Muscle layer of colon (tissue), 2 donors: ENCODE measurements around the gene HIPK3.

Source experiments
- H3K27ac ChIP-seq: one replicate; pipeline ENCODE4 v1.7.0; 2013; ENCODE audit warnings: low read depth, mild to moderate bottlenecking, low read length, moderate library complexity
- H3K27me3 ChIP-seq, 2 donors: one replicate each; pipeline ENCODE4 v1.7.0; 2013; ENCODE audit warnings: low read length in 2 of 2, mild to moderate bottlenecking in 2 of 2; ENCODE audit not compliant: insufficient read depth in 2 of 2, control insufficient read depth in 1 of 2
- H3K36me3 ChIP-seq: one replicate; pipeline ENCODE4 v1.7.0; 2013; ENCODE audit warnings: mild to moderate bottlenecking, low read length; ENCODE audit not compliant: insufficient read depth
- H3K4me1 ChIP-seq: one replicate; pipeline ENCODE4 v1.7.0; 2013; ENCODE audit warnings: mild to moderate bottlenecking, low read length; ENCODE audit not compliant: insufficient read depth
- H3K4me3 ChIP-seq, 2 donors: one replicate each; pipeline ENCODE4 v1.7.0; 2013; ENCODE audit warnings: low read length in 2 of 2, low read depth in 1 of 2, mild to moderate bottlenecking in 1 of 2, moderate library complexity in 1 of 2
- H3K9ac ChIP-seq: one replicate; pipeline ENCODE4 v1.7.0; 2013; ENCODE audit warnings: low read length
- H3K9me3 ChIP-seq: one replicate; pipeline ENCODE4 v1.7.0; 2013; ENCODE audit warnings: mild to moderate bottlenecking, low read length
- donor health status: abdominal sarcoma.
- donor health status: Adenocarcinoma of cecum.

The HIPK3 gene

DNA sequence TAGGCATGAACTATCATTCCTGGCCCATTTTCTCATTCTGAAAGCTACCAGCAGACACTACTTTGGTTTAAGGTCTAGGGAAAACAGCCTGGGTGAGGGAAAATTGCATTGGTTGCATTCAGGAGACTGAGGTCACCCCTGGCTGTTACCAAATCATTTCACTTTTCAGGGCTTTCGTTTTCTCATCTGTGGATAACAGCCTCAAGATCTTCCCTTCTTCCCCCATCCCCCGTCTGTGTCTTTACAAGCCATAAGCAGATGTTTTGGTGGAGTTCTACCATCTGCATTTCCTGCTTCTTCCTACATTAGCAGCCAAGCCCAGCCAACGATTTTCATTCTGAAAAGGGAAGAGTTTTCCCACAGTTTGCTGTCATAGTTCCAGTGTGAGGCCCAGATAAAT, 130.4 kb downstream of the HIPK3 start:
- H3K27me3 ChIP-seq, result no peaks in the 10 kb centered on the region
- H3K9me3 ChIP-seq, result no peaks in the 10 kb centered on the region
- no peak overlapping the region for H3K9ac ChIP-seq
- no peaks in the 10 kb centered on the region for H3K36me3 ChIP-seq
- H3K4me3 ChIP-seq, result no peak overlapping the region
- no peak overlapping the region for H3K27ac ChIP-seq
- no peaks in the 10 kb centered on the region for H3K4me1 ChIP-seq

DNA sequence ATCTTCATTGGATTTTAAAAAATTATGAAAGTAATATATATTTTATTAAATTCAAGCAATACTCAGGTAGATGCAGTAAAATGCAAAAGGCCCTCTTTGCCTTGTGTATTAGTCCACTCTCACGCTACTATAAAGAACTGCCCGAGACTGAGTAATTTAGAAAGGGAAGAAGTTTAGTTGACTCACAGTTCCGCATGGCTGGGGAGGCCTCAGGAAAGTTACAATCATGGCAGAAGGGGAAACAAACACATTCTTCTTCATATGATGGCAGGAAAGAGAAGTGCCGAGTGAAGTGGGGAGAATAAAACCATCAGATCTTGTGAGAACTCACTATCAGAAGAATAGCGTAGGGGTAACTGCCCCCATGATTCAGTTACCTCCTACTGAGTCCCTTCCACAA, 130.8 kb downstream of the HIPK3 start:
- no peaks in the 10 kb centered on the region for H3K4me1 ChIP-seq
- no peak overlapping the region for H3K27ac ChIP-seq
- H3K36me3 ChIP-seq, result no peaks in the 10 kb centered on the region
- no peaks in the 10 kb centered on the region for H3K27me3 ChIP-seq
- no peak overlapping the region for H3K4me3 ChIP-seq
- H3K9me3 ChIP-seq, result no peaks in the 10 kb centered on the region
- no peak overlapping the region for H3K9ac ChIP-seq

GRCh38 chr11:33388793-33389525, 131.8 kb downstream of the HIPK3 start:
- Histone ChIP-seq H3K4me3 (no peak overlapping the region), H3K9me3 (no peaks in the 10 kb centered on the region), H3K27ac (no peak overlapping the region), H3K36me3 (no peaks in the 10 kb centered on the region), H3K4me1 (no peaks in the 10 kb centered on the region), H3K9ac (no peak overlapping the region), H3K27me3 (no peaks in the 10 kb centered on the region)

DNA sequence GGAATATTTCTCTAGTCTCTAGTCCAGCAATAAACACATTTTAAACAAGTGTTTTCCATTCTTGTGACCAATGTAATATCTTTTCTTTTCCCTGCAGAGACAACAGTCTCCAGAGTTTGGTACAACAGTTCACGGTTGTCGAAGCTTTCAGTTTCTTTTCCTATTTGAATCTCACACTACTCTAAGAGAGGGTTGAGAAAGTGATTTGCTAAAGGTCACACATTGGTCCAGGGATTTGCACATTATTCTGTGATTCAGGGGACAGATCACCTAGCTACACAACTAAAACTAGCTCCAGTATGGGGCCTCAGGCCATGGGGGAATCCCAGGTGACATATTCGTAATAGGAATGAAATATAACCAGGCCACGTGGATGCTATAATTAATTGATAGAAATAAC, 132.5 kb downstream of the HIPK3 start:
- no peaks in the 10 kb centered on the region for H3K4me1 ChIP-seq
- H3K36me3 ChIP-seq, result no peaks in the 10 kb centered on the region
- no peak overlapping the region for H3K4me3 ChIP-seq
- H3K9me3 ChIP-seq, result no peaks in the 10 kb centered on the region
- no peaks in the 10 kb centered on the region for H3K27me3 ChIP-seq
- H3K27ac ChIP-seq, result no peak overlapping the region
- no peak overlapping the region for H3K9ac ChIP-seq

GRCh38 chr11:33390944-33391892, 134.0 kb downstream of the HIPK3 start:
- Histone ChIP-seq H3K4me3 (no peak overlapping the region), H3K4me1 (no peaks in the 10 kb centered on the region), H3K27ac (no peak overlapping the region), H3K36me3 (no peaks in the 10 kb centered on the region), H3K9ac (no peak overlapping the region), H3K9me3 (no peaks in the 10 kb centered on the region), H3K27me3 (no peaks in the 10 kb centered on the region)

DNA sequence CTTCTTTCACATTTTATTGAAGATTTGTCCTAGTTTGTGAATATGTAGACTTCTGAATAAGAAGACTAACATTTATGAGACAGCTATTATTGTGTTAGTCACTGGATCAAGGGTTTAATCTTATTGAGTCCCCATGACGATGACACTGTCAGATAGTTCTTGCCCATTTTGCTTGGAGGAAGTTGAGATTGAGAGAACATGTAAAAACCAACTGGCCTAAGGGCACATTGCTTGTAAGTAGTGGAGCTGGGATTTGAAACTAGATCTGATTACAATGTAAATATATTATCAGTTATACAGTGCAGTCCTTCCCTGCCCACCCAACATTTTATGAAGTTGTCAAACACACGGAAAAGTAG, 134.7 kb downstream of the HIPK3 start:
- H3K9me3 ChIP-seq, result no peaks in the 10 kb centered on the region
- H3K36me3 ChIP-seq, result no peaks in the 10 kb centered on the region
- no peaks in the 10 kb centered on the region for H3K27me3 ChIP-seq
- no peak overlapping the region for H3K27ac ChIP-seq
- no peak overlapping the region for H3K4me3 ChIP-seq
- H3K9ac ChIP-seq, result no peak overlapping the region
- no peaks in the 10 kb centered on the region for H3K4me1 ChIP-seq

GRCh38 chr11:33394431-33395109, 137.4 kb downstream of the HIPK3 start:
- H3K27ac ChIP-seq, result no peak overlapping the region
- H3K4me1 ChIP-seq, result no peaks in the 10 kb centered on the region
- H3K4me3 ChIP-seq, result no peak overlapping the region
- no peak overlapping the region for H3K9ac ChIP-seq
- H3K9me3 ChIP-seq, result no peaks in the 10 kb centered on the region
- H3K36me3 ChIP-seq, result no peaks in the 10 kb centered on the region
- H3K27me3 ChIP-seq, result peaks cover 0 to 2% of the 10 kb centered on the region in 2 donors

GRCh38 chr11:33396361-33396760, 139.2 kb downstream of the HIPK3 start:
- Histone ChIP-seq H3K27ac (no peak overlapping the region), H3K36me3 (no peaks in the 10 kb centered on the region), H3K27me3 (peaks cover 0 to 4% of the 10 kb centered on the region in 2 donors), H3K4me1 (no peaks in the 10 kb centered on the region), H3K4me3 (no peak overlapping the region), H3K9ac (no peak overlapping the region), H3K9me3 (no peaks in the 10 kb centered on the region)

- Histone ChIP-seq H3K9ac (no peak overlapping the region), H3K9me3 (no peaks in the 10 kb centered on the region), H3K4me1 (no peaks in the 10 kb centered on the region), H3K27me3 (peaks cover 0 to 4% of the 10 kb centered on the region in 2 donors), H3K4me3 (no peak overlapping the region), H3K27ac (no peak overlapping the region), H3K36me3 (no peaks in the 10 kb centered on the region)
Measured at GRCh38 chr11:33399421-33399820, 142.2 kb downstream of the HIPK3 start.

GRCh38 chr11:33402066-33402465, 144.9 kb downstream of the HIPK3 start:
- Histone ChIP-seq H3K36me3 (no peaks in the 10 kb centered on the region), H3K4me1 (no peaks in the 10 kb centered on the region), H3K27ac (no peak overlapping the region), H3K27me3 (peaks cover 0 to 4% of the 10 kb centered on the region in 2 donors), H3K9me3 (no peaks in the 10 kb centered on the region), H3K4me3 (no peak overlapping the region), H3K9ac (no peak overlapping the region)

DNA sequence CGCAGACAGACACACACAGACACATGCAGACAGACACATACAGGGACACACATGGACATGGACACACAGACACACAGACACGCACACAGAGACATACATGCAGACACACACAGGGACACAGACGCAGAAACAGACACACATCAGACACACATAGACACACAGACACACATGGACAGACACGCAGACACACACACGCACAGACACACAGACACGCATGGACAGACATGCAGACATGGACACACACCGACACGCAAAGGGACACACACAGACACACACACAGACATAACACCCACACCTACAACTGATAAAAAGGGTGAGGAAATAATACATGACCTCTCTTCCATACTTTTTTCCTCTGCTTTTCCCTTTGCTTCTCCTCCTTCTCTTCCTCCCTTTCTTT, 146.2 kb downstream of the HIPK3 start:
- Histone ChIP-seq H3K27ac (no peak overlapping the region), H3K27me3 (peaks cover 0 to 4% of the 10 kb centered on the region in 2 donors), H3K9ac (no peak overlapping the region), H3K9me3 (no peaks in the 10 kb centered on the region), H3K36me3 (no peaks in the 10 kb centered on the region), H3K4me3 (no peak overlapping the region), H3K4me1 (no peaks in the 10 kb centered on the region)
